H9 (cell line): ENCODE measurements around the gene EZH2. TPM values are rescaled to one million over a fixed set of nuclear protein-coding genes. Genes with fewer than 3 reads are reported as not detected.
A peak's percentile ranks its signal among the peaks of the same experiment; 100 is the strongest.

ENCODE experiments used
- DNase-seq: peaks from one replicate; pipeline ENCODE4 v3.0.0-alpha.2; 2017
- H2AFZ ChIP-seq: one replicate; pipeline ENCODE4 v1.6.1; 2013; ENCODE audit warnings: mild to moderate bottlenecking, low read length, control low read depth, moderate library complexity
- H2AK5ac ChIP-seq: 2 replicates; pipeline ENCODE4 v1.6.1; 2013; ENCODE audit warnings: low read length, control low read depth, mixed read lengths; ENCODE audit not compliant: insufficient read length
- H2BK120ac ChIP-seq: one replicate; pipeline ENCODE4 v1.6.1; 2013; ENCODE audit warnings: low read depth, mild to moderate bottlenecking, low read length, control low read depth, inconsistent platforms; ENCODE audit not compliant: poor library complexity, severe bottlenecking
- H2BK12ac ChIP-seq: 2 replicates; pipeline ENCODE4 v1.6.1; 2013; ENCODE audit warnings: low read length, control low read depth, mixed read lengths, low read depth; ENCODE audit not compliant: insufficient read length
- H2BK15ac ChIP-seq: 2 replicates; pipeline ENCODE4 v1.6.1; 2013; ENCODE audit warnings: low read depth, low read length, control low read depth
- H2BK20ac ChIP-seq: one replicate; pipeline ENCODE4 v1.6.1; 2013; ENCODE audit warnings: low read depth, mild to moderate bottlenecking, low read length, control low read depth, inconsistent platforms; ENCODE audit not compliant: poor library complexity, severe bottlenecking
- H2BK5ac ChIP-seq: 2 replicates; pipeline ENCODE4 v1.6.1; 2013; ENCODE audit warnings: low read length, control low read depth, mixed read lengths; ENCODE audit not compliant: insufficient read length
- H3K14ac ChIP-seq: 2 replicates; pipeline ENCODE4 v1.6.1; 2013; ENCODE audit warnings: low read length, control low read depth; ENCODE audit not compliant: insufficient read depth
- H3K18ac ChIP-seq: 2 replicates; pipeline ENCODE4 v1.6.1; 2013; ENCODE audit warnings: low read depth, mild to moderate bottlenecking, mixed read lengths, low read length, control low read depth; ENCODE audit not compliant: insufficient read length
- H3K23ac ChIP-seq: 2 replicates; pipeline ENCODE4 v1.6.1; 2013; ENCODE audit warnings: low read length, control low read depth, mixed read lengths, low read depth; ENCODE audit not compliant: insufficient read length
- H3K23me2 ChIP-seq: 2 replicates; pipeline ENCODE4 v1.6.1; 2013; ENCODE audit warnings: low read depth, mild to moderate bottlenecking, mixed read lengths, low read length, control low read depth; ENCODE audit not compliant: insufficient read length, poor library complexity, severe bottlenecking
- H3K27ac ChIP-seq: 2 replicates; pipeline ENCODE4 v1.5.1; 2013; ENCODE audit warnings: low read length, control low read depth, mixed read lengths, low read depth; ENCODE audit not compliant: insufficient read length
- H3K27me3 ChIP-seq: 2 replicates; pipeline ENCODE4 v1.6.1; 2013; ENCODE audit warnings: low read length, control low read depth, inconsistent platforms; ENCODE audit not compliant: insufficient read depth
- H3K4ac ChIP-seq: 2 replicates; pipeline ENCODE4 v1.6.1; 2013; ENCODE audit warnings: low read depth, mild to moderate bottlenecking, control low read depth, inconsistent platforms, low read length, moderate library complexity
- H3K4me1 ChIP-seq: 2 replicates; pipeline ENCODE4 v1.6.1; 2013; ENCODE audit warnings: low read length, control low read depth, inconsistent platforms; ENCODE audit not compliant: insufficient read depth
- H3K4me2 ChIP-seq: 2 replicates; pipeline ENCODE4 v1.6.1; 2013; ENCODE audit warnings: low read length, control low read depth, mixed read lengths; ENCODE audit not compliant: insufficient read length, insufficient read depth
- H3K56ac ChIP-seq: 2 replicates; pipeline ENCODE4 v1.6.1; 2013; ENCODE audit warnings: low read depth, mild to moderate bottlenecking, mixed read lengths, low read length, control low read depth; ENCODE audit not compliant: insufficient read length
- H3K79me1 ChIP-seq: 2 replicates; pipeline ENCODE4 v1.6.1; 2013; ENCODE audit warnings: low read depth, mild to moderate bottlenecking, moderate library complexity, low read length, control low read depth, inconsistent platforms; ENCODE audit not compliant: insufficient read depth, poor library complexity, severe bottlenecking
- H3K79me2 ChIP-seq: 2 replicates; pipeline ENCODE4 v1.6.1; 2013; ENCODE audit warnings: low read length, control low read depth, inconsistent platforms; ENCODE audit not compliant: insufficient read depth
- H3K9ac ChIP-seq: 2 replicates; pipeline ENCODE4 v1.6.1; 2013; ENCODE audit warnings: low read length, control low read depth, mixed read lengths; ENCODE audit not compliant: insufficient read length; ENCODE audit errors: extremely low read depth
- H3K9me3 ChIP-seq: one replicate; pipeline ENCODE4 v1.6.1; 2013; ENCODE audit warnings: low read depth, low read length, inconsistent platforms; ENCODE audit not compliant: control insufficient read depth
- H3T11ph ChIP-seq: one replicate; pipeline ENCODE4 v1.6.1; 2013; ENCODE audit warnings: mild to moderate bottlenecking, low read length, control low read depth, inconsistent platforms
- H4K20me1 ChIP-seq: one replicate; pipeline ENCODE4 v1.6.1; 2013; ENCODE audit not compliant: control insufficient read depth, insufficient read length, insufficient read depth
- H4K5ac ChIP-seq: 2 replicates; pipeline ENCODE4 v1.6.1; 2013; ENCODE audit warnings: low read depth, mild to moderate bottlenecking, mixed read lengths, low read length, control low read depth; ENCODE audit not compliant: insufficient read length
- H4K8ac ChIP-seq: replicated peaks from 2 replicates; pipeline ENCODE4 v1.6.1; 2013; ENCODE audit warnings: low read length, control low read depth, mixed read lengths, low read depth; ENCODE audit not compliant: insufficient read length
- H4K91ac ChIP-seq: 2 replicates; pipeline ENCODE4 v1.6.1; 2013; ENCODE audit warnings: low read depth, mild to moderate bottlenecking, moderate library complexity, mixed read lengths, low read length, control low read depth; ENCODE audit not compliant: insufficient read length
- H3K27ac Mint-ChIP-seq, 3 experiments: 2 replicates in 2 of 3; 3 replicates in 1 of 3; pipeline ENCODE4 v1.8.0; 2020 to 2021; ENCODE audit warnings: mixed read lengths in 3 of 3, mild to moderate bottlenecking in 1 of 3, moderate library complexity in 1 of 3
- H3K27me3 Mint-ChIP-seq: 2 replicates; pipeline ENCODE4 v1.8.0; 2021; ENCODE audit warnings: low read depth, mild to moderate bottlenecking, moderate library complexity, mixed read lengths
- H3K36me3 Mint-ChIP-seq, 3 experiments: 2 replicates in 2 of 3; 3 replicates in 1 of 3; pipeline ENCODE4 v1.8.0; 2020 to 2021; ENCODE audit warnings: low read depth in 3 of 3, mixed read lengths in 3 of 3; ENCODE audit not compliant: insufficient read depth in 1 of 3
- H3K4me1 Mint-ChIP-seq, 2 experiments: 2 replicates each; pipeline ENCODE4 v1.8.0; 2020; ENCODE audit warnings: mixed read lengths in 2 of 2
- H3K4me3 Mint-ChIP-seq, 2 experiments: 2 replicates in 1 of 2; 3 replicates in 1 of 2; pipeline ENCODE4 v1.8.0; 2020 to 2021; ENCODE audit warnings: mild to moderate bottlenecking in 2 of 2, mixed read lengths in 2 of 2, moderate library complexity in 1 of 2
- H3K9me3 Mint-ChIP-seq, 2 experiments: 2 replicates in 1 of 2; 3 replicates in 1 of 2; pipeline ENCODE4 v1.8.0; 2020; ENCODE audit warnings: mild to moderate bottlenecking in 2 of 2, mixed read lengths in 2 of 2, moderate library complexity in 1 of 2
- CTCF ChIP-seq: fragments of 200-600 bp; sonication (generic); conservative IDR thresholded peaks from 3 replicates; pipeline ENCODE4 v1.8.0; 2021; ENCODE audit warnings: antibody characterized with exemption, mild to moderate bottlenecking
- WGBS: extraction: QIAGEN DNeasy Blood & Tissue Kit; methylation state at CpG from one replicate; pipeline ENCODE4 v1.1.7; 2013; ENCODE audit warnings: missing lambda C conversion rate, low lambda C conversion rate, mixed read lengths; ENCODE audit not compliant: insufficient read length; ENCODE audit errors: extremely low coverage; 5-methylcytosine and 5-hydroxymethylcytosine counted together
- total RNA-seq: library from RNA; stranded (reverse); gene quantifications from 2 replicates; pipeline ENCODE4 v1.2.1, GENCODE V29; 2021

EZH2 gene
- total RNA-seq, 1 experiment from 2014 or later: 41.3 TPM

- peak overlapping the region; percentile 87 for H3K14ac ChIP-seq
- Mint-ChIP-seq H3K36me3 (peaks cover 1 to 11% (median 3%) of the 10 kb centered on the region in 3 experiments; a peak in 6 of 7 replicates), H3K9me3 (peaks cover 0 to 4% of the 10 kb centered on the region in 2 experiments; a peak in 1 of 5 replicates), H3K27ac (peak overlapping the region in 2 of 3 experiments; percentile 89 to 91; a peak in 2 of 7 replicates), H3K27me3 (peaks cover 1% of the 10 kb centered on the region; the same call in 1 of the 2 replicates), H3K4me1 (peaks cover 8 to 17% of the 10 kb centered on the region in 2 experiments; a peak in 2 of 4 replicates), H3K4me3 (peak overlapping the region; percentile 84 to 92)
- no peaks in the 10 kb centered on the region for H3K27me3 ChIP-seq
- no peak overlapping the region for H4K8ac ChIP-seq
- H2BK12ac ChIP-seq: no peak overlapping the region
- no peak overlapping the region for H3K56ac ChIP-seq
- no peaks in the 10 kb centered on the region for H3K9me3 ChIP-seq
- no peak overlapping the region for H2AFZ ChIP-seq
- H2BK5ac ChIP-seq: no peak overlapping the region
- no CpG with 5 or more reads among the region's 101 CpGs for WGBS
- no peak for TF ChIP-seq CTCF
- DNase-seq: peak; percentile 83
- no peaks in the 10 kb centered on the region for H4K20me1 ChIP-seq
- H3K9ac ChIP-seq: peak overlapping the region; percentile 49
- H2AK5ac ChIP-seq: no peak overlapping the region
- H3K4ac ChIP-seq: no peak overlapping the region
- peak overlapping the region; percentile 70 for H3K4me2 ChIP-seq
- H3K23me2 ChIP-seq: peaks cover 7% of the 10 kb centered on the region
- peak overlapping the region; percentile 72 for H3K18ac ChIP-seq
- H3K23ac ChIP-seq: no peak overlapping the region
- no peak overlapping the region for H3T11ph ChIP-seq
- H3K27ac ChIP-seq: no peak overlapping the region
- no peaks in the 10 kb centered on the region for H3K4me1 ChIP-seq
- peaks cover 16% of the 10 kb centered on the region; the same call in 1 of the 2 replicates for H3K79me2 ChIP-seq
- H4K91ac ChIP-seq: no peak overlapping the region
- no peak overlapping the region for H2BK20ac ChIP-seq
- no peak overlapping the region for H2BK120ac ChIP-seq
- H4K5ac ChIP-seq: no peak overlapping the region
- no peaks in the 10 kb centered on the region for H3K79me1 ChIP-seq
- H2BK15ac ChIP-seq: no peak overlapping the region
Observed at GRCh38 chr7:148884299-148885022, 370 bp upstream of the EZH2 start.
